Renal cortical epithelial cell (primary cell): ENCODE data around the gene ASIP. TPM values are rescaled to one million over a fixed set of nuclear protein-coding genes. Genes with fewer than 3 reads are reported as not detected.

Experiments
- DNase-seq: peaks from one replicate; pipeline ENCODE4 v3.0.0-alpha.2; 2011; ENCODE audit warnings: low read depth
- total RNA-seq: library from RNA; depleted of rRNA; stranded (reverse); fragments of >200 nt; gene quantifications from 2 replicates; pipeline ENCODE4 v1.2.3, GENCODE V29; 2014

ASIP gene
- total RNA-seq, 1 donor from 2014 or later, result not detected

- DNase-seq, result no peak
Measured at GRCh38 chr20:34311118-34312023, 70.1 kb downstream of the ASIP start.

GRCh38 chr20:34312024-34312460 lies 70.8 kb downstream of the ASIP start:
- DNase-seq, result no peak

GRCh38 chr20:34312544-34313217 lies 71.5 kb downstream of the ASIP start:
- DNase-seq, result peak; percentile 70

GRCh38 chr20:34315236-34315635 lies 74.0 kb downstream of the ASIP start:
- no peak for DNase-seq

GRCh38 chr20:34316196-34316814 lies 75.1 kb downstream of the ASIP start:
- peak; percentile 83 for DNase-seq

Other genes with a start within 250 kb of the ASIP start
- 61.6 and 68.9 TPM in 2 replicates for gene RALY, start 247.5 kb upstream of the ASIP start, total RNA-seq
- 148 and 161 TPM in 2 replicates for gene EIF2S2, start 129.2 kb upstream of the ASIP start, total RNA-seq
- 111 and 163 TPM in 2 replicates for gene AHCY, start 61.9 kb downstream of the ASIP start, total RNA-seq
- 105 and 113 TPM in 2 replicates for gene ITCH, start 121.8 kb downstream of the ASIP start, total RNA-seq